Transverse colon (tissue), 4 donors: ENCODE results near the gene RAB6B.

Source experiments
- CTCF ChIP-seq, 5 experiments: fragments of 200-600 bp in 3 of 5; fragments of 450-650 bp in 2 of 5; sonication (generic) in 3 of 5; IDR thresholded peaks; 1 replicate in 2 of 5; 2 replicates in 3 of 5; pipeline ENCODE4 v1.5.1; 2016 to 2017; ENCODE audit warnings: antibody characterized with exemption in 5 of 5, inconsistent platforms in 3 of 5, mild to moderate bottlenecking in 2 of 5, moderate library complexity in 1 of 5
- EP300 ChIP-seq: sonication (generic); formaldehyde crosslinking; IDR thresholded peaks from one replicate; pipeline ENCODE4 v1.6.1; 2017; ENCODE audit warnings: antibody characterized with exemption, low read depth
- POLR2A ChIP-seq: fragments of 450-650 bp; IDR thresholded peaks from one replicate; pipeline ENCODE4 v1.6.1; 2016; ENCODE audit warnings: antibody characterized with exemption, mild to moderate bottlenecking, moderate library complexity
- POLR2AphosphoS5 ChIP-seq, 3 donors: sonication (generic); formaldehyde crosslinking; IDR thresholded peaks; one replicate each; pipeline ENCODE4 v1.6.1; 2016; ENCODE audit warnings: antibody characterized with exemption in 3 of 3

GRCh38 chr3:133941415-133941821 is 45.7 kb upstream of the RAB6B start:
- TF ChIP-seq CTCF (IDR thresholded peaks at IDR 0.05): no peak
- no peak for TF ChIP-seq POLR2A
- TF ChIP-seq POLR2AphosphoS5 (IDR thresholded peaks at IDR 0.05): no peak
- TF ChIP-seq EP300: no peak
